WTC11 (cell line): ENCODE results near the gene MIOX. TPM values are rescaled to one million over a fixed set of nuclear protein-coding genes. Genes with fewer than 3 reads are reported as not detected.

Experiments
- ATAC-seq: fragments of 200-7000 bp; cut with Tn5 transposase; 2 replicates; pipeline ENCODE4 v1.10.0; 2021; ENCODE audit warnings: mild to moderate bottlenecking, moderate library complexity
- CTCF ChIA-PET: fragments of 300-600 bp; sonication (Branson Sonifier 250); formaldehyde crosslinking; loops from one replicate; lab custom pipeline; 2021; ENCODE audit warnings: antibody characterized with exemption; lab: Charles Lee
- POLR2A ChIA-PET: fragments of 350-600 bp; sonication (Branson Sonifier 250); formaldehyde crosslinking; loops from one replicate; lab custom pipeline; 2021; ENCODE audit warnings: antibody characterized with exemption; lab: Charles Lee
- DNase-seq: peaks from one replicate; pipeline ENCODE4 v3.0.0; 2021; ENCODE audit warnings: low spot score
- H3K27ac Mint-ChIP-seq: 2 replicates; pipeline ENCODE4 v1.8.0; 2021; ENCODE audit warnings: mixed read lengths
- H3K27me3 Mint-ChIP-seq: 2 replicates; pipeline ENCODE4 v1.8.0; 2021; ENCODE audit warnings: low read depth, mild to moderate bottlenecking, moderate library complexity, mixed read lengths
- H3K36me3 Mint-ChIP-seq: 2 replicates; pipeline ENCODE4 v1.8.0; 2021; ENCODE audit warnings: mixed read lengths
- H3K4me1 Mint-ChIP-seq: 2 replicates; pipeline ENCODE4 v1.8.0; 2022; ENCODE audit warnings: mixed read lengths
- H3K4me3 Mint-ChIP-seq: 2 replicates; pipeline ENCODE4 v1.8.0; 2021; ENCODE audit warnings: mild to moderate bottlenecking, moderate library complexity, mixed read lengths
- H3K9me3 Mint-ChIP-seq: 2 replicates; pipeline ENCODE4 v1.8.0; 2021; ENCODE audit warnings: mixed read lengths
- AR ChIP-seq: fragments of 250-450 bp; sonication (Bioruptor Pico); IDR thresholded peaks from 2 replicates; pipeline ENCODE4 v1.9.0; 2021; ENCODE audit warnings: mild to moderate bottlenecking
- ATF3 ChIP-seq: sonication (generic); formaldehyde crosslinking; conservative IDR thresholded peaks from 2 replicates; pipeline ENCODE4 v1.8.1; 2022; ENCODE audit warnings: mild to moderate bottlenecking, missing genetic modification reagents
- ATF6 ChIP-seq: sonication (generic); formaldehyde crosslinking; IDR thresholded peaks from 2 replicates; pipeline ENCODE4 v1.8.1; 2023; ENCODE audit warnings: mild to moderate bottlenecking, missing genetic modification reagents
- CBFB ChIP-seq: sonication (generic); formaldehyde crosslinking; IDR thresholded peaks from 2 replicates; pipeline ENCODE4 v1.8.1; 2022; ENCODE audit warnings: mild to moderate bottlenecking, low read depth, missing genetic modification reagents
- CDX4 ChIP-seq: fragments of 250-450 bp; sonication (Bioruptor Pico); IDR thresholded peaks from 2 replicates; pipeline ENCODE4 v1.9.0; 2021; ENCODE audit warnings: moderate library complexity, mild to moderate bottlenecking, inconsistent platforms, borderline replicate concordance
- CREB1 ChIP-seq: sonication (generic); formaldehyde crosslinking; IDR thresholded peaks from 2 replicates; pipeline ENCODE4 v1.8.0; 2023; ENCODE audit warnings: mild to moderate bottlenecking, missing genetic modification reagents
- CREM ChIP-seq: sonication (generic); formaldehyde crosslinking; IDR thresholded peaks from 2 replicates; pipeline ENCODE4 v1.8.1; 2022; ENCODE audit warnings: mild to moderate bottlenecking, missing genetic modification reagents, moderate library complexity
- E2F1 ChIP-seq: sonication (generic); formaldehyde crosslinking; IDR thresholded peaks from 2 replicates; pipeline ENCODE4 v1.8.0; 2022; ENCODE audit warnings: mild to moderate bottlenecking, missing genetic modification reagents
- ELF4 ChIP-seq: sonication (generic); formaldehyde crosslinking; IDR thresholded peaks from 2 replicates; pipeline ENCODE4 v1.8.1; 2022; ENCODE audit warnings: low read depth, mild to moderate bottlenecking, moderate library complexity, missing genetic modification reagents
- ETV6 ChIP-seq: sonication (generic); formaldehyde crosslinking; IDR thresholded peaks from 2 replicates; pipeline ENCODE4 v1.8.1; 2022; ENCODE audit warnings: mild to moderate bottlenecking, missing genetic modification reagents
- JUN ChIP-seq: sonication (generic); formaldehyde crosslinking; IDR thresholded peaks from 2 replicates; pipeline ENCODE4 v1.8.0; 2023; ENCODE audit warnings: mild to moderate bottlenecking, missing genetic modification reagents
- NR1H2 ChIP-seq: sonication (generic); formaldehyde crosslinking; IDR thresholded peaks from 2 replicates; pipeline ENCODE4 v1.9.0; 2021; ENCODE audit warnings: mild to moderate bottlenecking, moderate library complexity, missing genetic modification reagents
- NR2C2 ChIP-seq: sonication (generic); formaldehyde crosslinking; IDR thresholded peaks from 2 replicates; pipeline ENCODE4 v1.8.0; 2022; ENCODE audit warnings: mild to moderate bottlenecking, missing genetic modification reagents
- TEAD4 ChIP-seq: sonication (generic); formaldehyde crosslinking; IDR thresholded peaks from 2 replicates; pipeline ENCODE4 v1.8.0; 2022; ENCODE audit warnings: mild to moderate bottlenecking, missing genetic modification reagents
- TP53 ChIP-seq: sonication (generic); formaldehyde crosslinking; IDR thresholded peaks from 2 replicates; pipeline ENCODE4 v1.8.1; 2023; ENCODE audit warnings: mild to moderate bottlenecking, missing genetic modification reagents
- ZMAT4 ChIP-seq: fragments of 250-450 bp; sonication (Bioruptor Pico); IDR thresholded peaks from 2 replicates; pipeline ENCODE4 v1.9.0; 2021; ENCODE audit warnings: mild to moderate bottlenecking
- ZNF121 ChIP-seq: sonication (generic); formaldehyde crosslinking; IDR thresholded peaks from 2 replicates; pipeline ENCODE4 v1.8.0; 2023; ENCODE audit warnings: missing genetic modification reagents
- ZNF138 ChIP-seq: sonication (generic); formaldehyde crosslinking; conservative IDR thresholded peaks from 2 replicates; pipeline ENCODE4 v1.8.1; 2022; ENCODE audit warnings: mild to moderate bottlenecking, moderate library complexity, missing genetic modification reagents
- ZNF317 ChIP-seq: sonication (generic); formaldehyde crosslinking; IDR thresholded peaks from 2 replicates; pipeline ENCODE4 v1.8.1; 2023; ENCODE audit warnings: low read depth, mild to moderate bottlenecking, moderate library complexity, missing genetic modification reagents, borderline replicate concordance
- total RNA-seq: library from RNA; stranded (reverse); gene quantifications from 3 replicates; pipeline ENCODE4 v1.2.3, GENCODE V29; 2021
- TF ChIP-seq, protein P1 (sequence below): sonication (generic); formaldehyde crosslinking; IDR thresholded peaks from 2 replicates; pipeline ENCODE4 v1.8.1; 2022; ENCODE audit warnings: low read depth, mild to moderate bottlenecking, moderate library complexity, missing genetic modification reagents, borderline replicate concordance
- TF ChIP-seq, protein P2 (sequence below): sonication (generic); formaldehyde crosslinking; IDR thresholded peaks from 2 replicates; pipeline ENCODE4 v1.8.0; 2023; ENCODE audit warnings: missing genetic modification reagents
- TF ChIP-seq, protein P3 (sequence below): sonication (generic); formaldehyde crosslinking; IDR thresholded peaks from 2 replicates; pipeline ENCODE4 v1.8.1; 2023; ENCODE audit warnings: mild to moderate bottlenecking, missing genetic modification reagents, borderline replicate concordance

The MIOX gene
- total RNA-seq, 1 experiment from 2014 or later, result 0.33 TPM

DNA sequence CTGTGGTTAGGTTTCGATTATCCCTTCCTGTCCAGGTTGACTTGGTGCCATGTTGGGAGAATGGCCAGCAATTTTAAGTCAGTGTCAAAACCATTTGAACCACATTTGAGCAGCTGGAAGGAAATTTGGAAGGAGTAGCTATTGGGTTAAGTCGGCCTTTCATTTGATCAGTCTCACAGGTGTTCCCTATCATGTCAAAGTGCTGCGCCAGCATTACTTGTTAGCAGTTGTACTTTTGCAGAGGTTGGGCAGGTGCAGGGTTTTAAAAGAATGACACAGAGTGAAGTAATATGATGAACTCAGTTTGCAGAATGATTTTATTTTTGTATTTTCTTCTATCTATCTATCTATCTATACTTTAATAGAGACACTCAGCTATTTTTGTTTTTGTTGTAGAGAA, 49.6 kb downstream of the MIOX start:
- Mint-ChIP-seq H3K36me3 (no peaks in the 10 kb centered on the region), H3K4me3 (no peak overlapping the region), H3K27me3 (peaks cover 44% of the 10 kb centered on the region), H3K9me3 (no peaks in the 10 kb centered on the region), H3K27ac (no peak overlapping the region), H3K4me1 (peaks cover 7% of the 10 kb centered on the region)
- ChIA-PET CTCF (interaction anchor here (1.6 to 1.9 kb wide), 2 partner anchors 11 to 27 kb away, joined by 8 to 12 read pairs; partner anchors contain the start of genes SCO2 and SYCE3), POLR2A (no interaction called here)
- ATAC-seq (no peak), DNase-seq (no peak)
- TF ChIP-seq TP53 (CRISPR knock-in tag) (no peak), NR1H2 (CRISPR knock-in tag) (no peak), CREB1 (CRISPR knock-in tag) (no peak), ATF6 (CRISPR knock-in tag) (no peak), ELF4 (CRISPR knock-in tag) (no peak), CREM (CRISPR knock-in tag) (no peak), ZNF138 (CRISPR knock-in tag) (no peak), ATF3 (CRISPR knock-in tag) (no peak), CDX4 (CRISPR knock-in tag) (no peak), NR2C2 (CRISPR knock-in tag) (no peak), CBFB (CRISPR knock-in tag) (no peak), ZMAT4 (CRISPR knock-in tag) (no peak), E2F1 (CRISPR knock-in tag) (no peak), ETV6 (CRISPR knock-in tag) (no peak)
- TF ChIP-seq, protein P1, sequence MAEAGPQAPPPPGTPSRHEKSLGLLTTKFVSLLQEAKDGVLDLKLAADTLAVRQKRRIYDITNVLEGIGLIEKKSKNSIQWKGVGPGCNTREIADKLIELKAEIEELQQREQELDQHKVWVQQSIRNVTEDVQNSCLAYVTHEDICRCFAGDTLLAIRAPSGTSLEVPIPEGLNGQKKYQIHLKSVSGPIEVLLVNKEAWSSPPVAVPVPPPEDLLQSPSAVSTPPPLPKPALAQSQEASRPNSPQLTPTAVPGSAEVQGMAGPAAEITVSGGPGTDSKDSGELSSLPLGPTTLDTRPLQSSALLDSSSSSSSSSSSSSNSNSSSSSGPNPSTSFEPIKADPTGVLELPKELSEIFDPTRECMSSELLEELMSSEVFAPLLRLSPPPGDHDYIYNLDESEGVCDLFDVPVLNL (CRISPR knock-in tag), result no peak
- TF ChIP-seq, protein P2, sequence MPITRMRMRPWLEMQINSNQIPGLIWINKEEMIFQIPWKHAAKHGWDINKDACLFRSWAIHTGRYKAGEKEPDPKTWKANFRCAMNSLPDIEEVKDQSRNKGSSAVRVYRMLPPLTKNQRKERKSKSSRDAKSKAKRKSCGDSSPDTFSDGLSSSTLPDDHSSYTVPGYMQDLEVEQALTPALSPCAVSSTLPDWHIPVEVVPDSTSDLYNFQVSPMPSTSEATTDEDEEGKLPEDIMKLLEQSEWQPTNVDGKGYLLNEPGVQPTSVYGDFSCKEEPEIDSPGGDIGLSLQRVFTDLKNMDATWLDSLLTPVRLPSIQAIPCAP (CRISPR knock-in tag), result no peak

DNA sequence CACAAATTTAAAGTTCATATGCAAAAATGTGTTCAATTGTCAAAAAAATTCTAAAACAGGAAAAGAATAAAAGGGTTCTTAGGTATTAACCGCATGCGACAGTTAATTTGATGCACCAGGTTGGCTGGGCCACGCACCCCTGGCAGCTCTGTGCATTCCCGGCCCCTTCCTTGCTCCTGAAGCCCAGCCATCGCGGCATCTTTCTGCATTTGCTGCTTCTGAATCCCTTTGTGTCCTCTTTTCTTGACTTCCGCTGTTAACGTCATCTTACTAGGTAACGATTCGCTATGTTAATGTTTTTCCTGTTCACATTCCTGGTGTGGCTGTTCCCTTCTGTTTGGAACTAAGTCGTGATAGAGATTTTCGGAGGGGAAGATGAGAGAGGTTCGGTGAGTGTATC, 51.1 kb downstream of the MIOX start:
- H3K4me1 Mint-ChIP-seq, result peaks cover 4% of the 10 kb centered on the region; the same call in 1 of the 2 replicates
- no peak overlapping the region for H3K4me3 Mint-ChIP-seq
- ChIA-PET POLR2A (no interaction called here), CTCF (interaction anchor here (1.1 to 3.2 kb wide), 3 partner anchors 12 to 83 kb away, joined by 3 to 8 read pairs (median 3); partner anchors contain the start of genes SCO2 and SYCE3)
- DNase-seq, result no peak
- peaks cover 29% of the 10 kb centered on the region for H3K27me3 Mint-ChIP-seq
- no peaks in the 10 kb centered on the region for H3K9me3 Mint-ChIP-seq
- H3K27ac Mint-ChIP-seq, result no peak overlapping the region
- ATAC-seq, result no peak
- no peaks in the 10 kb centered on the region for H3K36me3 Mint-ChIP-seq
- TF ChIP-seq ETV6 (CRISPR knock-in tag) (no peak), JUN (CRISPR knock-in tag) (no peak), AR (CRISPR knock-in tag) (no peak), TEAD4 (CRISPR knock-in tag) (no peak), ZNF317 (CRISPR knock-in tag) (no peak), CREB1 (CRISPR knock-in tag) (no peak), ZNF121 (CRISPR knock-in tag) (no peak)
- TF ChIP-seq, protein P3, sequence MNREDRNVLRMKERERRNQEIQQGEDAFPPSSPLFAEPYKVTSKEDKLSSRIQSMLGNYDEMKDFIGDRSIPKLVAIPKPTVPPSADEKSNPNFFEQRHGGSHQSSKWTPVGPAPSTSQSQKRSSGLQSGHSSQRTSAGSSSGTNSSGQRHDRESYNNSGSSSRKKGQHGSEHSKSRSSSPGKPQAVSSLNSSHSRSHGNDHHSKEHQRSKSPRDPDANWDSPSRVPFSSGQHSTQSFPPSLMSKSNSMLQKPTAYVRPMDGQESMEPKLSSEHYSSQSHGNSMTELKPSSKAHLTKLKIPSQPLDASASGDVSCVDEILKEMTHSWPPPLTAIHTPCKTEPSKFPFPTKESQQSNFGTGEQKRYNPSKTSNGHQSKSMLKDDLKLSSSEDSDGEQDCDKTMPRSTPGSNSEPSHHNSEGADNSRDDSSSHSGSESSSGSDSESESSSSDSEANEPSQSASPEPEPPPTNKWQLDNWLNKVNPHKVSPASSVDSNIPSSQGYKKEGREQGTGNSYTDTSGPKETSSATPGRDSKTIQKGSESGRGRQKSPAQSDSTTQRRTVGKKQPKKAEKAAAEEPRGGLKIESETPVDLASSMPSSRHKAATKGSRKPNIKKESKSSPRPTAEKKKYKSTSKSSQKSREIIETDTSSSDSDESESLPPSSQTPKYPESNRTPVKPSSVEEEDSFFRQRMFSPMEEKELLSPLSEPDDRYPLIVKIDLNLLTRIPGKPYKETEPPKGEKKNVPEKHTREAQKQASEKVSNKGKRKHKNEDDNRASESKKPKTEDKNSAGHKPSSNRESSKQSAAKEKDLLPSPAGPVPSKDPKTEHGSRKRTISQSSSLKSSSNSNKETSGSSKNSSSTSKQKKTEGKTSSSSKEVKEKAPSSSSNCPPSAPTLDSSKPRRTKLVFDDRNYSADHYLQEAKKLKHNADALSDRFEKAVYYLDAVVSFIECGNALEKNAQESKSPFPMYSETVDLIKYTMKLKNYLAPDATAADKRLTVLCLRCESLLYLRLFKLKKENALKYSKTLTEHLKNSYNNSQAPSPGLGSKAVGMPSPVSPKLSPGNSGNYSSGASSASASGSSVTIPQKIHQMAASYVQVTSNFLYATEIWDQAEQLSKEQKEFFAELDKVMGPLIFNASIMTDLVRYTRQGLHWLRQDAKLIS (CRISPR knock-in tag), result no peak
